Fibroblast of upper back skin (primary cell): ENCODE data around the gene EIF4G2.
"Not testable (repeated sequence)": the region's sequence is repeated elsewhere in the genome, so short reads cannot be mapped to it uniquely, and the experiment has no call there.

Experiments used
- DNase-seq: peaks from one replicate; pipeline ENCODE4 v3.0.0-alpha.2; 2013

EIF4G2 gene

GRCh38 chr11:10808553-10809372, at the start of gene EIF4G2:
Gene EIF4G2, minus strand, starts transcription at chr11:10808926.
- peak; percentile 99 for DNase-seq

GRCh38 chr11:10857709-10858438, 49.1 kb upstream of the EIF4G2 start, which contains the start of gene ZBED5:
Gene ZBED5, minus strand, starts transcription at chr11:10858053. Its CDS starts 3,108 bp downstream, at chr11:10854945.
- DNase-seq = peak; percentile 98

- no peak for DNase-seq
Observed at GRCh38 chr11:10857459-10857708, 48.7 kb upstream of the EIF4G2 start.

DNA sequence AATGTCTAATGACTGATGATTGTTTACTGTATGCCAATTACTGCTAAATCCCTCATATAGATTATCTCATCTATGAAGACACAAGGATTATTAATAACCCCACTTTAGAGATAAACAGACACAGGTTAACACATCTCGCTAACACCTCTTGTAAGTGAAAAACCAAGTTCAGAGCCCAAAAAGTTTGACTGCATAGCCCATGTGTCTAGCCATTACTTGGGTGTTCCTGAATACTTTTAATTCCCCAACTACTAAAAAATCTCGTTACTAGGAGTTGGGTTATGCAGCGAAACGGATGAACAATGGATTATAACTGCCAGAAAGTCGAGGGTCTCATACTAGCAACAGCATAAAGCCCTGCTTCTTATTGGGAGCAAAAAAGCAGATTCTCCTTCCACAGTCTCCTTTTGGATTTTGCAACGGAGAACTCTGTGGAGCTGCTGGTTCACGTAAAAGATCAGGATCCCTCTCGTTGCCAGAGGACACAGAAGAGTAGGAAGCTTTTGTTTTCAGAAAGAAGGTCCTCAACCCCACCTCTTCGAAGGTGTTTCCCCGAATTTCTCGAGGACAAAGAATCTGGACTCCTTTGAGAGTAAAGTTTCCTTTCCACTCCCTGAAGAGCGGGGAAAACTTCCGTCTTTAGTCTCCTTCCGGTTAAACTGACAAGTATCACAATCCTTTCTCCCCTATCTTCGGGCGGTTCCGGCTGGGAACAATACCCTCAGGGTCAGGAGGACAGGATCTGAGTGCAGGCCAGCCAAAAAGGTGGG, 48.1 kb upstream of the EIF4G2 start:
- DNase-seq = peak; percentile 33

DNA sequence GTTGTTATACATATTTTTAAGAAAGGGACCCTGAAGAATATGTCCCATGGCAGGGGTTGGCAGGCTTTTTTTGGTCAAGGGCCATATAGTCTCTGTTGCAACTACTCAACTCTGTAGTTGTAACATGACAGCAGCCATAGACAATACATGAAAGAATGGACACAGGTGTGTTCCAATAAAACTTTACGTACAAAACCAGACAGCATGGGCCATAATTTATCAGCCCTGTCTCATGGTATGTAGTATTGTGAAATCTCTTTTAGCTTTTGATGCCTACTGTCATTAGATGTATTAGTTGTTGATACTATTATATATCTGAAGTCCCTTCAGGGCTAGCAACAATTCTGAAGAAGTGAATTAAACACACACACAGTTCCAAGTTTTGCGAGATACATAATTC, 46.6 kb upstream of the EIF4G2 start:
- no peak for DNase-seq

- DNase-seq = no peak
Observed at GRCh38 chr11:10847960-10848860, 39.5 kb upstream of the EIF4G2 start.

- no peak for DNase-seq
Observed at GRCh38 chr11:10846660-10847059, 37.9 kb upstream of the EIF4G2 start.

DNA sequence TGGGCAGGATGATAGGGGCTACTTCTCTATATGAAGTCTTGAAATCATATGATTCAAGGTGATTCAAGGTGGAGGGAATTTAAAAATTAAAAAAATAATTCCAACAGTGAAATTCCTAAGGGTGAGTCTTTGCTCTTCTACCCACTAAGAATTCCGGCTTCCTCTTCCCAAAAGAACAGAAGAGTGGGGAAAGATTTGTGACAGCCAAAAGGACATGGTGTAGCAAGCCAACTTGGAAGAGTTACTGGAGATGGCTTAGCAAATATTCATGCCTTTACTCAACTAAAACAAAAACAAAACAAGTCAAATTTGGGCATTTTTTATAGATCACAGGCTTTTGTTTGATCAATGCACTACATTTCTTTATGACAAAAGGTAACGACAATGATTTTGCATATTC, 36.9 kb upstream of the EIF4G2 start:
- no peak for DNase-seq

DNA sequence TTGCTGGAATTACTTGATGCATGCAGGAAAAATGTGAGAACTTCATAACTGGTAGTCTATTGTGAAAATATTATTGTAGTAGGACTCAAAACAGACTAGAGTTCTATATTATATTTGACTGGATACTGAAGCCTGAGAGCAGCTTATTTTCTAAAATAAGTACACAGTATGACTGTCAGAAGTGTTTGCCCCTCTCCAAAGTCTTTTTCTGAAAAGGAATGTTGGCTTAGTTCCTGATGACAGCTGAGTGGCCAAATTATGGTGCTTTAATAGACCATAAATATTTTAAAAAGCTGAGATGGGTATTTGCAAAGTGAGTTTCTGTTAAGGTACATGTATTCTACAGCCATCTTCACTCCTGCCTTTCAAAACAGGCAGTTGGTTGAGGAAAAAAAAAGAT, 36.1 kb upstream of the EIF4G2 start:
- peak; percentile 12 for DNase-seq

- DNase-seq = no peak
Observed at GRCh38 chr11:10844356-10844755, 35.6 kb upstream of the EIF4G2 start.

DNA sequence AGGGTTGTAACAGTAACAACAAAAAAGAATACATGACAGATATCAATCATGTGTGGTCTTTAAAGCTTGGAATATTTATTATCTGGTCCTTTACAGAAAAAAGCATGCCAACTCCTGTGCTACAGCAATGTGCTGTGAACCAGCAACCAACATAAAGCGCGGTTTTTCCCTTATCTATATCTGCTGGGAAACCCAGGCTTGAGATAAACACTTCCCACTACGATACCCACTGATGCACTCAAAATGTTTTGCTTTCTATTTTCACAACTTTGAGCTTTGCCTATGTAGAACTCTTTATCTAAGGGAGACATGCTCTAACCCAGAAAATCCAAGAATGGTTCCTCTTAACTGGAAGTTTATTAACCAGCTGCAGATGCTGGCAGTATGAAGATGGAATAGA, 30.2 kb upstream of the EIF4G2 start:
- no peak for DNase-seq

DNA sequence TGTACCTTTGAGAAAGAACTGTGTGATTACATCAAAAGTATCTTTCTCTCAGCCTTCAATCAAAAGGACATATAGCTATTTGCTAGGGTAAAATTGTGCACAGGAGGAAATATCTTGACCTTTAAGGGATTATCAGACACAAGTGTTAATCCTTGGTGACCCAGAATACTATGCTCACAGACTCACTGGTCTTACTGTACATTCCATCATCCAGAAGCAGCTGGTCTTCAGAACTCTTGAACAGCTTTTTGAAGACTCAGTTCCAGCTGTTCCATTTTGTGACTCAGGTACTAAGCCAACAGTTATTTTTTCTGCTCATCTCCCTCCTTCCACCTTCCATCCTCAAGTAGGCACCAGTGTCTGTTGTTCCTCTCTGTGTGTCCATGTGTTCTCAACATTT, 29.4 kb upstream of the EIF4G2 start:
- DNase-seq = no peak

GRCh38 chr11:10836884-10837283, 28.2 kb upstream of the EIF4G2 start:
- not testable (repeated sequence) for DNase-seq

DNA sequence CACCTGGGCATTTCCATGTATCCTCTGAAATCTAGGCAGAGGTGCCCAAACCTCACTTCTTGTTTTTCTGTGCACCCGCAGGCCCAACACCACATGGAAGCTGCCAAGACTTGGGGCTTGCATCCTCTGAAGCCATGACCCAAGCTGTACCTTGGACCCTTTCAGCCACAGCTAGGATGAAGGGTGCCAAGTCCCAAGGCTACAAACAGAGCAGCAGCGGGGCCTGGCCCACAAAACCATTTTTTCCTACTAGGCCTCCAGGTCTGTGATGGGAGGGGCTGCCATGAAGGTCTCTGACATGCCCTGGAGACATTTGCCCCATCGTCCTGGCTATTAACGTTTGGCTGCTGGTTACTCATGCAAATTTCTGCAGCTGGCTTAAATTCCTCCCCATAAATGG, 20.4 kb upstream of the EIF4G2 start:
- DNase-seq = no peak

GRCh38 chr11:10828402-10828801, 19.7 kb upstream of the EIF4G2 start:
- no peak for DNase-seq

- DNase-seq = no peak
Observed at GRCh38 chr11:10824888-10825287, 16.2 kb upstream of the EIF4G2 start.

DNA sequence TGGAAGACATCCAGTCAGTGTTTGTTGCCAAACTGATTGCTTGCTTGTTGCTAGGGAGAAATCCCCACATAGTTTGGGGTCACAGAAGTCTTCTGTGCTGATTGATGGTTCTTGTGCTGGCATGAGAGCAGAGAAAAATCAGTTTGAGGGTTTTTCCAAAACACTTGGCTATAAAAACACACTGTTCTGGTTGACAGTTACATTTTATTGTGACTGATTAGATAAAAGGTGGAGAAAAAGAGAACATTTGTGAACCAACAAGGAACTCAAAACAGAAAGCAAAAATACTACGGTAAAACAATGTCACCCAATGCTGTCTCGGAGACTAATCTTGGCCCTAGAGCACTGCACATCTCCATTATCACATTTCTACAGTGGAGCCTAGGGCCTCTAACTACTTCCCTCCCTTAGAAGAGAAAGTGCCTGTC, 14.4 kb upstream of the EIF4G2 start:
- peak; percentile 11 for DNase-seq

- not testable (repeated sequence) for DNase-seq
Observed at GRCh38 chr11:10822491-10822890, 13.8 kb upstream of the EIF4G2 start.

DNA sequence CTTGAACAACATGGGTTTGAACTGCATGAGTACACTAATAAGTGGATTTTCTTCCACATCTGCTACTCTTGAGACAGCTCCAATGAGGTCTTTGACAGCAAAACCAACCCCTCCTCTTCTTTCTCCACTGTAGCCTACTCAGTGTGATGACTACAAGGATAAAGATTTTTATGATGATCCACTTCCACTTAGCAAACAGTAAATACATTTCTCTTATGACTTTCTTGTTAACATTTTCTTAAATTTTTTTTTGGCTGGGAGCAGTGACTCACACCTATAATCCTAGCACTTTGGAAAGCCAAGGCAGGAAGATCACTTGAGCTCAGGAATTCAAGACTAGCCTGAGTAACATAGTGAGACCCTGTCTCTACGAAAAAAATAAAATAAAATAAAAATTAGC, 9.9 kb upstream of the EIF4G2 start:
- peak; percentile 92 for DNase-seq

DNA sequence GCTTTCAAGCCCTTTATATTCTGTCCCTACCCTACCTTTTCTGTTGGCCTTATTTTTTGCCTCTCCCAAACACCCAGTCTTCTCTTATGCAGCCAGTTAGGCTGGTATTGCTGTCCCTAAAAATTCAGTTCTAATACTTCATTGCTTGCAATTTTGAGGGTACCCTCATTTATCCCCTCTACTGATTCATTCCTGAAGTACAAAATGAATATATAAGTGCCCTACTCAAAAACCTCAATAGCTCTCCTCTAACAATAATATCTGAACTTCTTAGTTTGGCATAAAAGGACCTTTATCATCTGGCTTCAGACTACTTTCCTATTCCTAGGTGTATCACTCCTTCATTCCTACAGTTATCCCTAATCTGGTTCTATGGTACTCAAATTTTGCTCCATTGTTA, 5.2 kb upstream of the EIF4G2 start:
- no peak for DNase-seq

- peak; percentile 88 for DNase-seq
Observed at GRCh38 chr11:10809373-10810160, 841 bp upstream of the EIF4G2 start.

DNA sequence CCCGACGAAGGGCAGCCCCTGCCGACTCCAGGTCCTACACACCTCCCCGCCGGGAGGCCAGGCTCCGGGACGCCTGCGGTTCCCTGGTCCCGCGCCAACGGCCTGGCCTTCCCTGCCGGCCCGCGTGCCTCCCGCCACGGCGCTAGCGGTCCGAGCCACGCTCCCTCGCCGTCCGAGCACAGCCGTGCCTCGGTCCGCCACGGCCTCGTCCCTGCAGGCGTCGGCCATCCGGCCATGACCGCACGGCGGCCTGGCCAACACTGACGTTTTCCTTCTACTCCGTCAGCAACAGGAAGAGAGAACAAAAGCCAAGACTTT, 532 bp downstream of the EIF4G2 start:
- DNase-seq = no peak
